HTR-8/SVneo (cell line): ENCODE data around the gene C3.
"Not testable (repeated sequence)": the region's sequence is repeated elsewhere in the genome, so short reads cannot be mapped to it uniquely, and the experiment has no call there.

ENCODE experiments used
- DNase-seq: peaks from one replicate; pipeline ENCODE4 v3.0.0; 2011; ENCODE audit warnings: low spot score, mixed read lengths; ENCODE audit not compliant: insufficient read length
- FAIRE-seq: peaks from 2 replicates; lab custom pipeline; 2011; peaks lifted over from hg19 to GRCh38; lab: Jason Lieb, UNC

C3 gene

GRCh38 chr19:6720369-6721137 lies at the start of gene C3:
C3 (minus strand) TSS chr19:6720650; CDS start chr19:6720589, 61 bp downstream.
- no peak for FAIRE-seq
- DNase-seq, result no peak

GRCh38 chr19:6769006-6769619 lies 48.7 kb upstream of the C3 start:
- FAIRE-seq, result no peak
- DNase-seq, result no peak

- DNase-seq, result no peak
- FAIRE-seq, result no peak
Measured at GRCh38 chr19:6768236-6768785, 47.9 kb upstream of the C3 start.

GRCh38 chr19:6767357-6768235 lies 47.1 kb upstream of the C3 start, which contains the start of gene SH2D3A:
SH2D3A (minus strand) TSS chr19:6767435; CDS start chr19:6763748, 3,687 bp downstream.
- no peak for DNase-seq
- no peak for FAIRE-seq

GRCh38 chr19:6767081-6767356 lies 46.6 kb upstream of the C3 start:
- DNase-seq, result no peak
- no peak for FAIRE-seq

- DNase-seq, result no peak
- FAIRE-seq, result no peak
Measured at GRCh38 chr19:6766357-6767080, 46.1 kb upstream of the C3 start.

GRCh38 chr19:6765738-6766356 lies 45.4 kb upstream of the C3 start:
- no peak for FAIRE-seq

GRCh38 chr19:6762253-6762797 lies 41.9 kb upstream of the C3 start:
- DNase-seq, FAIRE-seq: not testable (repeated sequence)

More at GRCh38 chr19:6765738-6766356, 45.4 kb upstream of the C3 start:
- DNase-seq, result no peak

GRCh38 chr19:6761053-6761676 lies 40.7 kb upstream of the C3 start:
- no peak for DNase-seq

GRCh38 chr19:6760606-6761005 lies 40.2 kb upstream of the C3 start:
- FAIRE-seq (no peak), DNase-seq (no peak)

More at GRCh38 chr19:6761053-6761676, 40.7 kb upstream of the C3 start:
- FAIRE-seq, result no peak

GRCh38 chr19:6754653-6755463 lies 34.4 kb upstream of the C3 start:
- no peak for FAIRE-seq
- DNase-seq, result no peak

- no peak for DNase-seq
- FAIRE-seq, result no peak
Measured at GRCh38 chr19:6754136-6754535, 33.7 kb upstream of the C3 start.

- DNase-seq (no peak), FAIRE-seq (peak; percentile 44)
Measured at GRCh38 chr19:6753178-6754031, 33.0 kb upstream of the C3 start.

GRCh38 chr19:6752256-6753177 lies 32.1 kb upstream of the C3 start:
- DNase-seq (no peak), FAIRE-seq (no peak)

- FAIRE-seq (no peak), DNase-seq (no peak)
Measured at GRCh38 chr19:6751189-6751588, 30.7 kb upstream of the C3 start.

GRCh38 chr19:6750062-6750461 lies 29.6 kb upstream of the C3 start:
- FAIRE-seq, result no peak
- no peak for DNase-seq
